ENCODE results near the gene CCL19.
"Not testable (repeated sequence)": the region's sequence is repeated elsewhere in the genome, so short reads cannot be mapped to it uniquely, and the experiment has no call there.

CCL19 gene

GRCh38 chr9:34690983-34691935 lies at the start of gene CCL19:
TSS of gene CCL19 (minus strand) at chr9:34691276. CDS start at chr9:34691139, 137 bp downstream.
- no peak within 1 kb of the TSS for H3K4me3 ChIP-seq
- H3K9ac ChIP-seq (ENCODE audit: insufficient read length) = no peak within 1 kb of the TSS
- no peaks in the 10 kb centered on the region for H3K36me3 ChIP-seq (ENCODE audit: insufficient read depth, low read length)
- no peak for DNase-seq (ENCODE audit: low read depth, low spot score)
- H3K27ac ChIP-seq = no peak within 1 kb of the TSS
- TF ChIP-seq POLR2AphosphoS5 (IDR thresholded peaks at IDR 0.05; ENCODE audit: borderline replicate concordance, low read depth, low read length) (no peak), FOXP2 (optimal IDR thresholded peaks at IDR 0.05; ENCODE audit: control extremely low read depth, extremely low read length, insufficient read depth) (no peak), EZH2 (IDR thresholded peaks at IDR 0.05) (no peak)
- H3K9me3 ChIP-seq (ENCODE audit: low read depth, low read length) = no peaks in the 10 kb centered on the region

- not testable (repeated sequence) for H3K9me3 ChIP-seq (ENCODE audit: low read depth, low read length); DNase-seq (ENCODE audit: low read depth, low spot score); H3K4me3 ChIP-seq; H3K9ac ChIP-seq (ENCODE audit: insufficient read length); H3K27ac ChIP-seq; H3K36me3 ChIP-seq (ENCODE audit: insufficient read depth, low read length)
Observed at GRCh38 chr9:34740176-34740575, 49.1 kb upstream of the CCL19 start.

- no peak overlapping the region for H3K27ac ChIP-seq
- no peak overlapping the region for H3K4me3 ChIP-seq
- no peak for DNase-seq (ENCODE audit: low read depth, low spot score)
- H3K9ac ChIP-seq (ENCODE audit: insufficient read length) = no peak overlapping the region
- TF ChIP-seq POLR2AphosphoS5 (IDR thresholded peaks at IDR 0.05; ENCODE audit: borderline replicate concordance, low read depth, low read length) (no peak), EZH2 (IDR thresholded peaks at IDR 0.05) (no peak), FOXP2 (optimal IDR thresholded peaks at IDR 0.05; ENCODE audit: control extremely low read depth, extremely low read length, insufficient read depth) (no peak)
- H3K36me3 ChIP-seq (ENCODE audit: insufficient read depth, low read length) = no peaks in the 10 kb centered on the region
- H3K9me3 ChIP-seq (ENCODE audit: low read depth, low read length) = no peaks in the 10 kb centered on the region
Observed at GRCh38 chr9:34737677-34738260, 46.7 kb upstream of the CCL19 start.

- no peak for TF ChIP-seq EZH2 (IDR thresholded peaks at IDR 0.05)
- no peak for TF ChIP-seq POLR2AphosphoS5 (IDR thresholded peaks at IDR 0.05; ENCODE audit: borderline replicate concordance, low read depth, low read length)
- TF ChIP-seq FOXP2 (optimal IDR thresholded peaks at IDR 0.05; ENCODE audit: control extremely low read depth, extremely low read length, insufficient read depth) = no peak
- no peak overlapping the region for H3K9ac ChIP-seq (ENCODE audit: insufficient read length)
- H3K9me3 ChIP-seq (ENCODE audit: low read depth, low read length) = no peaks in the 10 kb centered on the region
- H3K4me3 ChIP-seq = no peak overlapping the region
- DNase-seq (ENCODE audit: low read depth, low spot score) = no peak
- H3K36me3 ChIP-seq (ENCODE audit: insufficient read depth, low read length) = no peaks in the 10 kb centered on the region
- H3K27ac ChIP-seq = no peak overlapping the region
Observed at GRCh38 chr9:34734720-34735119, 43.6 kb upstream of the CCL19 start.

GRCh38 chr9:34732886-34733285 lies 41.8 kb upstream of the CCL19 start:
- Histone ChIP-seq H3K36me3 (ENCODE audit: insufficient read depth, low read length) (no peaks in the 10 kb centered on the region), H3K27ac (no peak overlapping the region), H3K9me3 (ENCODE audit: low read depth, low read length) (no peaks in the 10 kb centered on the region), H3K4me3 (no peak overlapping the region), H3K9ac (ENCODE audit: insufficient read length) (no peak overlapping the region)
- DNase-seq (ENCODE audit: low read depth, low spot score) = no peak
- TF ChIP-seq EZH2 (IDR thresholded peaks at IDR 0.05) (no peak), FOXP2 (optimal IDR thresholded peaks at IDR 0.05; ENCODE audit: control extremely low read depth, extremely low read length, insufficient read depth) (no peak), POLR2AphosphoS5 (IDR thresholded peaks at IDR 0.05; ENCODE audit: borderline replicate concordance, low read depth, low read length) (no peak)

- no peak for TF ChIP-seq FOXP2 (optimal IDR thresholded peaks at IDR 0.05; ENCODE audit: control extremely low read depth, extremely low read length, insufficient read depth)
- no peak for TF ChIP-seq POLR2AphosphoS5 (IDR thresholded peaks at IDR 0.05; ENCODE audit: borderline replicate concordance, low read depth, low read length)
- no peak for TF ChIP-seq EZH2 (IDR thresholded peaks at IDR 0.05)
- Histone ChIP-seq H3K9ac (ENCODE audit: insufficient read length) (no peak overlapping the region), H3K9me3 (ENCODE audit: low read depth, low read length) (no peaks in the 10 kb centered on the region), H3K4me3 (no peak overlapping the region), H3K36me3 (ENCODE audit: insufficient read depth, low read length) (no peaks in the 10 kb centered on the region), H3K27ac (no peak overlapping the region)
- DNase-seq (ENCODE audit: low read depth, low spot score) = no peak
Observed at GRCh38 chr9:34732478-34732877, 41.4 kb upstream of the CCL19 start.

GRCh38 chr9:34723141-34723540 lies 32.1 kb upstream of the CCL19 start:
- Histone ChIP-seq H3K9me3 (ENCODE audit: low read depth, low read length) (no peaks in the 10 kb centered on the region), H3K9ac (ENCODE audit: insufficient read length) (no peak overlapping the region), H3K4me3 (no peak overlapping the region), H3K36me3 (ENCODE audit: insufficient read depth, low read length) (no peaks in the 10 kb centered on the region), H3K27ac (no peak overlapping the region)
- TF ChIP-seq FOXP2 (optimal IDR thresholded peaks at IDR 0.05; ENCODE audit: control extremely low read depth, extremely low read length, insufficient read depth) (no peak), EZH2 (IDR thresholded peaks at IDR 0.05) (no peak)
- DNase-seq (ENCODE audit: low read depth, low spot score) = no peak

- not testable (repeated sequence) for H3K27ac ChIP-seq; H3K4me3 ChIP-seq; H3K9ac ChIP-seq (ENCODE audit: insufficient read length); DNase-seq (ENCODE audit: low read depth, low spot score); H3K9me3 ChIP-seq (ENCODE audit: low read depth, low read length); H3K36me3 ChIP-seq (ENCODE audit: insufficient read depth, low read length)
Observed at GRCh38 chr9:34719769-34720025, 28.6 kb upstream of the CCL19 start.
